G401 (cell line): ENCODE results near the gene SMIM38. TPM values are rescaled to one million over a fixed set of nuclear protein-coding genes. Genes with fewer than 3 reads are reported as not detected.

Experiments
- total RNA-seq: library from RNA; depleted of rRNA; stranded (reverse); fragments of >200 nt; shearing (Covaris generic); gene quantifications from 2 replicates; pipeline ENCODE4 v1.2.3, GENCODE V29; 2014; rRNA removed

SMIM38 gene
- total RNA-seq, 1 experiment from 2014 or later: not detected

Other genes starting within 250 kb of the SMIM38 start
- gene MRGPRD, start 174.9 kb upstream of the SMIM38 start, total RNA-seq: not detected in 2 replicates
- gene MRGPRF, start 142.7 kb upstream of the SMIM38 start, total RNA-seq: 0.18 TPM in 1 of 2 replicates, not detected in the other
- 13.2 and 17.2 TPM in 2 replicates for gene TPCN2, start 107.0 kb upstream of the SMIM38 start, total RNA-seq
- gene MYEOV, start 138.2 kb downstream of the SMIM38 start, total RNA-seq: 1.8 and 5.6 TPM in 2 replicates